Parathyroid adenoma (tissue), 2 donors: ENCODE data around the gene MEGF10.
"Not testable (repeated sequence)": the region's sequence is repeated elsewhere in the genome, so short reads cannot be mapped to it uniquely, and the experiment has no call there.

Experiments used
- H2AFZ ChIP-seq: fragments of 300-600 bp; sonication (generic); one replicate; pipeline ENCODE4 v1.7.0; 2017; ENCODE audit warnings: antibody characterized with exemption, mild to moderate bottlenecking
- H3K27ac ChIP-seq: fragments of 300-600 bp; sonication (generic); one replicate; pipeline ENCODE4 v1.7.0; 2017
- H3K27me3 ChIP-seq: fragments of 300-600 bp; sonication (generic); one replicate; pipeline ENCODE4 v1.7.0; 2017; ENCODE audit warnings: low read length; ENCODE audit not compliant: control insufficient read depth, insufficient read depth
- H3K36me3 ChIP-seq: fragments of 300-600 bp; sonication (generic); one replicate; pipeline ENCODE4 v1.7.0; 2017; ENCODE audit warnings: low read length; ENCODE audit not compliant: control insufficient read depth, insufficient read depth
- H3K4me1 ChIP-seq: fragments of 300-600 bp; sonication (generic); one replicate; pipeline ENCODE4 v1.7.0; 2017; ENCODE audit warnings: control low read depth
- H3K4me2 ChIP-seq: fragments of 300-600 bp; sonication (generic); one replicate; pipeline ENCODE4 v1.7.0; 2017; ENCODE audit warnings: low read length
- H3K4me3 ChIP-seq: fragments of 300-600 bp; sonication (generic); one replicate; pipeline ENCODE4 v1.7.0; 2017; ENCODE audit warnings: low read depth, low read length
- H3K79me2 ChIP-seq: fragments of 300-600 bp; sonication (generic); one replicate; pipeline ENCODE4 v1.7.0; 2017; ENCODE audit warnings: control low read depth
- H3K9ac ChIP-seq: fragments of 300-600 bp; sonication (generic); one replicate; pipeline ENCODE4 v1.7.0; 2017; ENCODE audit warnings: mild to moderate bottlenecking
- H3K9me3 ChIP-seq: fragments of 300-600 bp; sonication (generic); one replicate; pipeline ENCODE4 v1.7.0; 2017; ENCODE audit warnings: low read length; ENCODE audit not compliant: control insufficient read depth
- TF ChIP-seq, protein P1 (sequence below): fragments of 300-600 bp; sonication (generic); IDR thresholded peaks from one replicate; pipeline ENCODE4 v1.7.0; 2017; ENCODE audit warnings: antibody characterized with exemption, mild to moderate bottlenecking
- donor health status: primary hyperparathyroidism.

The MEGF10 gene

GRCh38 chr5:127260686-127261085 is 29.9 kb upstream of the MEGF10 start:
- no peaks in the 10 kb centered on the region for H3K36me3 ChIP-seq
- H3K4me3 ChIP-seq = no peak overlapping the region
- no peak overlapping the region for H3K9ac ChIP-seq
- no peak overlapping the region for H2AFZ ChIP-seq
- TF ChIP-seq, protein P1, sequence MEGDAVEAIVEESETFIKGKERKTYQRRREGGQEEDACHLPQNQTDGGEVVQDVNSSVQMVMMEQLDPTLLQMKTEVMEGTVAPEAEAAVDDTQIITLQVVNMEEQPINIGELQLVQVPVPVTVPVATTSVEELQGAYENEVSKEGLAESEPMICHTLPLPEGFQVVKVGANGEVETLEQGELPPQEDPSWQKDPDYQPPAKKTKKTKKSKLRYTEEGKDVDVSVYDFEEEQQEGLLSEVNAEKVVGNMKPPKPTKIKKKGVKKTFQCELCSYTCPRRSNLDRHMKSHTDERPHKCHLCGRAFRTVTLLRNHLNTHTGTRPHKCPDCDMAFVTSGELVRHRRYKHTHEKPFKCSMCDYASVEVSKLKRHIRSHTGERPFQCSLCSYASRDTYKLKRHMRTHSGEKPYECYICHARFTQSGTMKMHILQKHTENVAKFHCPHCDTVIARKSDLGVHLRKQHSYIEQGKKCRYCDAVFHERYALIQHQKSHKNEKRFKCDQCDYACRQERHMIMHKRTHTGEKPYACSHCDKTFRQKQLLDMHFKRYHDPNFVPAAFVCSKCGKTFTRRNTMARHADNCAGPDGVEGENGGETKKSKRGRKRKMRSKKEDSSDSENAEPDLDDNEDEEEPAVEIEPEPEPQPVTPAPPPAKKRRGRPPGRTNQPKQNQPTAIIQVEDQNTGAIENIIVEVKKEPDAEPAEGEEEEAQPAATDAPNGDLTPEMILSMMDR = no peak
- H3K79me2 ChIP-seq = no peaks in the 10 kb centered on the region
- no peak overlapping the region for H3K27ac ChIP-seq
- no peak overlapping the region for H3K4me2 ChIP-seq
- H3K4me1 ChIP-seq = no peaks in the 10 kb centered on the region
- H3K27me3 ChIP-seq = no peaks in the 10 kb centered on the region
- no peaks in the 10 kb centered on the region for H3K9me3 ChIP-seq

GRCh38 chr5:127265473-127265872 is 25.1 kb upstream of the MEGF10 start:
- not testable (repeated sequence) for H3K4me3 ChIP-seq, H3K4me2 ChIP-seq, H3K27me3 ChIP-seq, H3K4me1 ChIP-seq, H3K9ac ChIP-seq, H2AFZ ChIP-seq, H3K27ac ChIP-seq, H3K36me3 ChIP-seq, H3K79me2 ChIP-seq, H3K9me3 ChIP-seq

- H2AFZ ChIP-seq, H3K27ac ChIP-seq, H3K36me3 ChIP-seq: not testable (repeated sequence)
Observed at GRCh38 chr5:127268342-127268741, 22.3 kb upstream of the MEGF10 start.

DNA sequence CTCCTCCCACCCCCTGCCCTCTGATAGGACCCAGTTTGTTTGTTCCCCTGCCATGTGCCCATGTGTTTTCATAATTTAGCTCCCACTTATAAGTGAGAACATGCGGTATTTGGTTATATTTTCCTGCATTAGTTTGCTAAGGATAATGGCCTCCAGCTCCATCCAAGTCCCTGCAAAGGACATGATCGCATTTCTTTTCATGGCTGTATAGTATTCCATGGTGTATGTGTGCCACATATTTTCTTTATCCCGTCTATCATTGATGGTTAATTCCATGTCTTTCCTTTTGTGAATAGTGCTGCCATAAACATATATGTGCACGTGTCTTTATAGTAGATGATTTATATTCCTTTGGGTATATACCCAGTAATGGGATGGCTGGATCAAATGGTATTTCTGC is 19.9 kb upstream of the MEGF10 start:
- H3K27me3 ChIP-seq, H3K27ac ChIP-seq, H3K9me3 ChIP-seq, H3K4me1 ChIP-seq, H3K4me2 ChIP-seq, H3K79me2 ChIP-seq, H3K36me3 ChIP-seq, H3K9ac ChIP-seq, H3K4me3 ChIP-seq, H2AFZ ChIP-seq: not testable (repeated sequence)

More at GRCh38 chr5:127268342-127268741, 22.3 kb upstream of the MEGF10 start:
- H3K79me2 ChIP-seq, H3K9ac ChIP-seq, H3K4me2 ChIP-seq, H3K4me1 ChIP-seq, H3K27me3 ChIP-seq, H3K4me3 ChIP-seq, H3K9me3 ChIP-seq: not testable (repeated sequence)

DNA sequence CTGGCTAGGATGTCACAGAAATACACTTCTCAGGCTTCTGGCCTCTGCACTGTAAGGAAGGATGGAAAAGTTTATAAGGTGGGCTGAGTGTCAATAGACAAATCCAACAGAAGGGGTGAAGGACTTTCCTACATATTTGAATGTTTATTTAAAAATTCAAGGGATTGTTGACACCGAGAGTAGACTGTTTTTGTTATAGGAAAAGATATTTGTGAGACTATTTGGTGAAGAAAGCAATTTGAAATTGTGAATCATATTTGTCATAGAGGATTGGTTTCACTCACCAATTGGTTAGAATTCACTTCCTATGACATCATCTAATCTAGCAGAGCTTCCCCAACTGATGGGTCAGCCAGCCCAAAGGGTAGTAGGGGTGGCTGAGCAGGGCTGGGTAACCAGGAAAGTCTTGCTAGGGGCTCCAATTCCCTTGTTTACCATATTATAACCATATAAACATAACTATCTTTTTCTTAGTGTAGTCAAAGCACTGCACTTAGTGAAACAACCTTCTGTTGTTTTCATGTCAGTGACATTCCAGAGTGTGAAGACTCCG is 14.9 kb upstream of the MEGF10 start:
- Histone ChIP-seq H3K4me2 (no peak overlapping the region), H2AFZ (no peak overlapping the region), H3K27ac (no peak overlapping the region), H3K4me3 (no peak overlapping the region), H3K79me2 (no peaks in the 10 kb centered on the region), H3K36me3 (no peaks in the 10 kb centered on the region), H3K9ac (no peak overlapping the region), H3K9me3 (no peaks in the 10 kb centered on the region), H3K4me1 (no peaks in the 10 kb centered on the region), H3K27me3 (no peaks in the 10 kb centered on the region)
- TF ChIP-seq, protein P1 = no peak

GRCh38 chr5:127280491-127281220 is 9.9 kb upstream of the MEGF10 start:
- no peak overlapping the region for H3K27ac ChIP-seq
- no peak overlapping the region for H2AFZ ChIP-seq
- H3K4me3 ChIP-seq = no peak overlapping the region
- H3K4me2 ChIP-seq = no peak overlapping the region
- H3K9me3 ChIP-seq = no peaks in the 10 kb centered on the region
- H3K79me2 ChIP-seq = no peaks in the 10 kb centered on the region
- no peaks in the 10 kb centered on the region for H3K4me1 ChIP-seq
- H3K36me3 ChIP-seq = no peaks in the 10 kb centered on the region
- H3K9ac ChIP-seq = no peak overlapping the region
- TF ChIP-seq, protein P1 = no peak
- no peaks in the 10 kb centered on the region for H3K27me3 ChIP-seq
